GM12873 (cell line): Measurements from ENCODE around the gene TEX11.

Experiments used
- TF ChIP-seq, protein P1 (sequence below): IDR thresholded peaks from 2 replicates; pipeline ENCODE4 v1.5.1; 2012; ENCODE audit warnings: low read depth, mild to moderate bottlenecking, moderate library complexity, low read length, control low read depth; ENCODE audit not compliant: insufficient read depth; ENCODE audit errors: missing control alignments

The TEX11 gene

DNA sequence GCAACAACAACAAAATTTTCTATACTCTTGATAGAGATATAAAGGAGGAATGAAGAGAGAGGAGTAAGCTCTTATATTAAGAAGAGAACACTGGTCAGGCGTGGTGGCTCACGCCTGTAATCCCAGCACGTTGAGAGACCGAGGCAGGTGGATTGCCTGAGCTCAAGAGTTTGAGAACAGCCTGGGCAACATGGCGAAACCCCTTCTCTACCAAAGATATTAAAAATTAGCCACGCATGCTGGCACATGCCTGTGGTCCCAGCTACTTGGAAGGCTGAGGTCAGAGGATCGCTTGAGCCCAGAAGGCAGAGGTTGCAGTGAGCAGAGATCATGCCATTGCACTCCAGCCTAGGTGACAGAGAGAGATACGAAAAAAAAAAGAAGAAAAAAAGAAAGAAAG lies 102.4 kb downstream of the TEX11 start:
- TF ChIP-seq, protein P1, sequence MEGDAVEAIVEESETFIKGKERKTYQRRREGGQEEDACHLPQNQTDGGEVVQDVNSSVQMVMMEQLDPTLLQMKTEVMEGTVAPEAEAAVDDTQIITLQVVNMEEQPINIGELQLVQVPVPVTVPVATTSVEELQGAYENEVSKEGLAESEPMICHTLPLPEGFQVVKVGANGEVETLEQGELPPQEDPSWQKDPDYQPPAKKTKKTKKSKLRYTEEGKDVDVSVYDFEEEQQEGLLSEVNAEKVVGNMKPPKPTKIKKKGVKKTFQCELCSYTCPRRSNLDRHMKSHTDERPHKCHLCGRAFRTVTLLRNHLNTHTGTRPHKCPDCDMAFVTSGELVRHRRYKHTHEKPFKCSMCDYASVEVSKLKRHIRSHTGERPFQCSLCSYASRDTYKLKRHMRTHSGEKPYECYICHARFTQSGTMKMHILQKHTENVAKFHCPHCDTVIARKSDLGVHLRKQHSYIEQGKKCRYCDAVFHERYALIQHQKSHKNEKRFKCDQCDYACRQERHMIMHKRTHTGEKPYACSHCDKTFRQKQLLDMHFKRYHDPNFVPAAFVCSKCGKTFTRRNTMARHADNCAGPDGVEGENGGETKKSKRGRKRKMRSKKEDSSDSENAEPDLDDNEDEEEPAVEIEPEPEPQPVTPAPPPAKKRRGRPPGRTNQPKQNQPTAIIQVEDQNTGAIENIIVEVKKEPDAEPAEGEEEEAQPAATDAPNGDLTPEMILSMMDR = no peak

DNA sequence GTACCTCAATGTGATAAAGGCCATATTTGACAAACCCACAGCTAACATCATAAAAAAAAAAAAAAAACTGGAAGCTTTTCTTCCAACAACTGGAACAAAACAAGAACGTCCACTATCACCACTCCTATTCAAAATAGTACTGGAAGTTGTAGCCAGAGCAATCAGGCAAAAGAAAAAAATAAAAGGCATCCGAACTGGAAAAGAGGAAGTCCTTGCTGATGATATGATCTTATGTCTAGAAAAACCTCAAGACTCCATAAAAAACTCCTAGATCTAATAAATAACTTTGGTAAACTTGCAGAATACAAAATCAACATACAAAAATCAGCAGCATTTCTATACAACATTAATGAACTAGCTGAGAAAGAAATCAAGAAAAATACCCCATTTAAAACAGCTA lies 134.3 kb downstream of the TEX11 start:
- TF ChIP-seq, protein P1 = no peak

DNA sequence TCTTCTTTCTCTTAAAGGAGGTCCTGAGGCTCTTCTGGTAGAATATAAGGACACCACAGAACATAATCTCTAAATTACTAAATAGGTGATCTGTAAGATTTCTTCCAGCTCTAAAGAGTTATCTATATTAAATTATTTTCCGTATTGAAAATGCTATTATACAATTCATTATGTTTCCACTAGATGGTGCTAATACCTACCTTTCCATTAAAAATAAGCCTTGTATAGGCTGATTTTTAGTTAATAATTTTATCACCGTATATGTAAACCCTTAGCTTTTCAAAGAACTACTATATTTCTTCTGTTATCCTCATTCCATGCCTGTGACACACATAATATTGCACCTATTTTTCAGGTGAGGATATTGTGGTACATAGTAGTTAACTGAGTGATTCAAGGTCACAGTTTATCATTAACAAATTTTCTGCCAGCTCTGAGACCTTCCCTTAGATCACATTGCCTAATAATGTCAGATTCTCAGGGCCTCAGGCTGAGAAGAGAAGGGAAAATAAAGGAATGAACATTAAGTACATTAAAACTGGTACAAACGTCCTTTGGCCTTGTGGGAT lies 138.8 kb downstream of the TEX11 start:
- TF ChIP-seq, protein P1 = peak; percentile 27

DNA sequence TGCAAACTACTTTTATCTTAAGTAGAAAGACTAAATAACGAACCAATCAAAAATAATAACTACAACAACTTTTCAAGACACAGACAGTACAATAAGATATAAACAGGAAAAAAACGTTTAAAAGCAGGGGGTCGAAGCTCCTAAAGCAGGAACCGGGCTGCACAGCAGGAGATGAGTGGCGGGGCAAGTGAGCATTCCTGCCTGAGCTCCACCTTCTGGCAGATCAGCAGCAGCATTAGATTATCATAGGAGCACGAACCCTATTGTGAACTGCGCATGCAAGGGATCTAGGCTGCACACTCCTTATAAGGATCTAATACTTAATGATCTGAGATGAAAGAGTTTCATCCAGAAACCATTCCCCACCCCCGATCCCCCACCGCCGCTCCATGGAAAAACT lies 146.2 kb downstream of the TEX11 start:
- TF ChIP-seq, protein P1 = no peak

DNA sequence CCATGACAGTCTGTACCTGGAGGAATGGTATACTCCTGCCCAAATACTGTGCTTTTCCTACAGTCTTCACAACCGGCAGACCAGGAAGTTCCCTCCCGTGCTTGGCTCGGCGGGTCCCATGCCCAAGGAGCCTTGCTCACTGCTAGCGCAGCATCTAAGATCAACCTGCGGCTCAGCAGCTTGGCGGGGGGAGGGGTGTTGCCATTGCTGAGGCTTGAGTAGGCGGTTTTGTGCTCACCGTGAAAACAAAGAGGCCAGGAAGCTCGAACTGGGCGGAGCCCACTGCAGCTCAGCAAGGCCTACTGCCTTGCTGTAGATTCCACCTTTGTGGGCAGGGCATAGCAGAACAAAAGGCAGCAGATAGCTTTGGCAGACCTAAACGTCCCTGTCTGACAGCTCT lies 152.7 kb downstream of the TEX11 start:
- TF ChIP-seq, protein P1 = no peak

DNA sequence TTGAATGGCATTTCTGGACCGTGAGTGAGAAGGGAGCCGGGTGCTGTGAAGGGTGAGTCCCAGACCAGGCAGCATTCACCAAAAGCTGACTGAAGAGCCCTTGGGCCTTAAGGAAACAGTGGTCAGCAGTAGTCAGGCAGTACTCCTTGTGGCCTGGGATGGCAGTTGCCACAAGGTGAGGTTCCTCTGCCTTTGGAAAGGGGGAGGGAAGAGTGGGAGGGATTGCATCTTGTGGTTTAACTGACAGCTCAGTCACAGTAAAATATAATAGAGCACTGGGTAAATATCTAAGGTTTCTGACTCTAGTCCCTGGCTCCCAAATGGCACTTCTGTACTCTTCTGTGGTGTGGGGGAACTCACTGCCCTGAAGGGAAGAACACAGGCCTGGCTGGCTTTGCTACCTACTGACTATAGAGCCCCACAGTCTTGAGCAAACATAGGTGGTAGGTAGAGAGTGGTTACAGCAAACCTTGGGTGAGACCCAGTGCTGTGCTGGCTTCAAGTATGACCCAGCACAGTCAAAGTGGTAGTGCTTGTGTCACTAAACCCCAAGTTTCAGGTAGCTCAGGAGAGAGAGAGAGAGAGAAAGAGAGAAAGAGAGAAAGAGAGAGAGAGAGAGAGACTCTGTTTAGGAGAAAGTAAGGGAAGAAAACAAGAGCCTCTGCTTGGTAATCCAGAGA lies 154.2 kb downstream of the TEX11 start:
- TF ChIP-seq, protein P1 = no peak

DNA sequence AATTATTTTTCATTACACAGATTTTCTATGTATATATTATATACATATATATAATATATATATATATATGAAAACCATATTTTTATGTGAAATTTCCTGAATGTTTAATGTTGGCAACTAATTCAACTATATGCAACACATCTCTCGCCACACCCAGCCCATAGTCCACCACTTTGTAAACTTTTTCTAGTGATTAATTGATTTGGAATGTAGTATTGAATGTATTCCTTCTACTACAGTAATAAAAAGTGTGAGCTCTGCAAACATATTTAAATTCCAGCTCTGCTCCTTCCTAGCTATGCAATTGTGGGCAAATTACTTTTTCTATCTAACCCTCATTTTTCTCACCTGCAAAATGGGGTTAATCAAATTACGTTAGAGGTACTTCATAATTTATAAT lies 187.8 kb downstream of the TEX11 start:
- TF ChIP-seq, protein P1 = no peak
